Stimulated activated CD4-positive, alpha-beta T cell treated with anti-CD3 and anti-CD28 coated beads, TNF-alpha, amount 100 ng/mL, for 1 hour (primary cell): ENCODE measurements around the gene NRN1L.

ENCODE experiments used
- DNase-seq, 3 donors: peaks; one replicate each; pipeline ENCODE4 v3.0.0-alpha.2; 2020; ENCODE audit warnings: low read depth in 3 of 3, low spot score in 1 of 3

The NRN1L gene

GRCh38 chr16:67934306-67935100 is 49.8 kb downstream of the NRN1L start:
- DNase-seq: no peak

- no peak for DNase-seq
Observed at GRCh38 chr16:67935101-67935401, 50.4 kb downstream of the NRN1L start.

- DNase-seq: peak; percentile 83 to 88 (median 83)
Observed at GRCh38 chr16:67935402-67936123, 50.9 kb downstream of the NRN1L start.
